ENCODE data around the gene LRRC3.

- no peak for TF ChIP-seq FOXA1 (IDR thresholded peaks at IDR 0.05)
- TF ChIP-seq SP1 (IDR thresholded peaks at IDR 0.05) = no peak
- TF ChIP-seq ZNF384 (IDR thresholded peaks at IDR 0.05) = no peak
- TF ChIP-seq FOXM1 (IDR thresholded peaks at IDR 0.05; ENCODE audit: borderline replicate concordance) = no peak
- no peak for TF ChIP-seq L3MBTL2 (conservative IDR thresholded peaks at IDR 0.05)
- no peak for TF ChIP-seq HDGF (IDR thresholded peaks at IDR 0.05; ENCODE audit: borderline replicate concordance)
- TF ChIP-seq PKNOX1 (IDR thresholded peaks at IDR 0.05) = no peak
- no peak for TF ChIP-seq SUZ12 (IDR thresholded peaks at IDR 0.05)
- TF ChIP-seq LEF1 (IDR thresholded peaks at IDR 0.05; ENCODE audit: borderline replicate concordance) = no peak
- TF ChIP-seq NFRKB (IDR thresholded peaks at IDR 0.05) = no peak
- TF ChIP-seq TARDBP (IDR thresholded peaks at IDR 0.05) = no peak
Measured at GRCh38 chr21:44440241-44441040, 14.9 kb upstream of the LRRC3 start.
